Mesenchymal stem cell (in vitro differentiated cells and primary cell): ENCODE measurements around the gene THSD8.
A peak's percentile ranks its signal among the peaks of the same experiment; 100 is the strongest.

ENCODE experiments used
- DNase-seq: peaks from one replicate; pipeline ENCODE4 v3.0.0-alpha.2; 2013
- H2AFZ ChIP-seq: one replicate; pipeline ENCODE4 v1.6.1; 2013; ENCODE audit warnings: low read depth, mild to moderate bottlenecking, control low read depth, inconsistent platforms, low read length, moderate library complexity
- H2AK5ac ChIP-seq: 2 replicates; pipeline ENCODE4 v1.6.1; 2013; ENCODE audit warnings: low read length, moderate library complexity, mild to moderate bottlenecking, inconsistent platforms; ENCODE audit not compliant: severe bottlenecking
- H2BK120ac ChIP-seq: one replicate; pipeline ENCODE4 v1.6.1; 2013; ENCODE audit warnings: low read depth, mild to moderate bottlenecking, inconsistent platforms, low read length, moderate library complexity
- H2BK12ac ChIP-seq, 2 experiments: one replicate each; pipeline ENCODE4 v1.6.1; 2013; ENCODE audit warnings: inconsistent platforms in 2 of 2, low read length in 2 of 2, mild to moderate bottlenecking in 2 of 2, moderate library complexity in 2 of 2, control low read depth in 1 of 2
- H2BK15ac ChIP-seq: one replicate; pipeline ENCODE4 v1.6.1; 2013; ENCODE audit warnings: mild to moderate bottlenecking, low read depth, inconsistent platforms; ENCODE audit not compliant: poor library complexity, severe bottlenecking
- H2BK5ac ChIP-seq: 2 replicates; pipeline ENCODE4 v1.6.1; 2013; ENCODE audit warnings: low read depth, mild to moderate bottlenecking, low read length, control low read depth, inconsistent platforms; ENCODE audit not compliant: poor library complexity, severe bottlenecking
- H3K14ac ChIP-seq, 2 experiments: one replicate each; pipeline ENCODE4 v1.6.1; 2013; ENCODE audit warnings: inconsistent platforms in 2 of 2, low read length in 2 of 2, control low read depth in 1 of 2, mild to moderate bottlenecking in 1 of 2, moderate library complexity in 1 of 2
- H3K18ac ChIP-seq, 2 experiments: one replicate each; pipeline ENCODE4 v1.6.1; 2013; ENCODE audit warnings: inconsistent platforms in 2 of 2, low read length in 2 of 2, control low read depth in 1 of 2, low read depth in 1 of 2, mild to moderate bottlenecking in 1 of 2
- H3K23ac ChIP-seq, 2 experiments: one replicate each; pipeline ENCODE4 v1.6.1; 2013; ENCODE audit warnings: inconsistent platforms in 2 of 2, low read length in 2 of 2, mild to moderate bottlenecking in 2 of 2, moderate library complexity in 2 of 2, control low read depth in 1 of 2
- H3K27ac ChIP-seq: 2 replicates; pipeline ENCODE4 v1.5.1; 2013; ENCODE audit warnings: mild to moderate bottlenecking, moderate library complexity, low read length, control low read depth, inconsistent platforms; ENCODE audit not compliant: poor library complexity, severe bottlenecking
- H3K27me3 ChIP-seq, 2 experiments: 2 replicates each; pipeline versions ENCODE4 v1.6.1 to v1.7.0; 2013; ENCODE audit warnings: low read length in 2 of 2, mild to moderate bottlenecking in 2 of 2, moderate library complexity in 2 of 2, control low read depth in 1 of 2, inconsistent platforms in 1 of 2; ENCODE audit not compliant: control insufficient read depth in 1 of 2, insufficient read depth in 1 of 2
- H3K36me3 ChIP-seq, 2 experiments: 2 replicates each; pipeline versions ENCODE4 v1.6.1 to v1.7.0; 2013; ENCODE audit warnings: low read length in 2 of 2, control low read depth in 1 of 2, inconsistent platforms in 1 of 2, low read depth in 1 of 2, mild to moderate bottlenecking in 1 of 2; ENCODE audit not compliant: insufficient read depth in 2 of 2, control insufficient read depth in 1 of 2
- H3K4ac ChIP-seq, 2 experiments: one replicate each; pipeline ENCODE4 v1.6.1; 2013; ENCODE audit warnings: inconsistent platforms in 2 of 2, low read length in 2 of 2, mild to moderate bottlenecking in 2 of 2, moderate library complexity in 2 of 2, control low read depth in 1 of 2, low read depth in 1 of 2
- H3K4me1 ChIP-seq: 2 replicates; pipeline ENCODE4 v1.6.1; 2013; ENCODE audit warnings: low read depth, low read length, control low read depth; ENCODE audit not compliant: control insufficient read depth, insufficient read depth
- H3K4me2 ChIP-seq: 2 replicates; pipeline ENCODE4 v1.6.1; 2013; ENCODE audit warnings: low read length, mild to moderate bottlenecking, inconsistent platforms; ENCODE audit not compliant: poor library complexity, severe bottlenecking
- H3K4me3 ChIP-seq, 2 experiments: 2 replicates each; pipeline versions ENCODE4 v1.5.1 to v1.7.0; 2013; ENCODE audit warnings: low read length in 2 of 2, mild to moderate bottlenecking in 2 of 2, control low read depth in 1 of 2, low read depth in 1 of 2; ENCODE audit not compliant: insufficient read depth in 1 of 2
- H3K79me1 ChIP-seq: replicated peaks from 2 replicates; pipeline ENCODE4 v1.6.1; 2013; ENCODE audit warnings: mild to moderate bottlenecking, control low read depth, low read length, inconsistent platforms; ENCODE audit not compliant: poor library complexity, severe bottlenecking
- H3K9ac ChIP-seq: 2 replicates; pipeline ENCODE4 v1.7.0; 2013; ENCODE audit warnings: mild to moderate bottlenecking, low read length, moderate library complexity
- H3K9me3 ChIP-seq: 2 replicates; pipeline ENCODE4 v1.7.0; 2013; ENCODE audit warnings: mild to moderate bottlenecking, low read length; ENCODE audit not compliant: control insufficient read depth
- H4K8ac ChIP-seq: one replicate; pipeline ENCODE4 v1.6.1; 2013; ENCODE audit warnings: inconsistent platforms, mild to moderate bottlenecking, low read length, moderate library complexity
- H4K91ac ChIP-seq: one replicate; pipeline ENCODE4 v1.6.1; 2013; ENCODE audit warnings: mild to moderate bottlenecking, low read length, inconsistent platforms
- WGBS: methylation state at CpG from one replicate; pipeline ENCODE4 v1.1.7; 2013; ENCODE audit warnings: mixed read lengths; 5-methylcytosine and 5-hydroxymethylcytosine counted together

THSD8 gene

GRCh38 chr19:12766051-12766521 lies 35.8 kb upstream of the THSD8 start:
- Histone ChIP-seq H2AK5ac (no peak overlapping the region), H3K4me3 (peak overlapping the region in 1 of 2 experiments; percentile 63), H3K36me3 (peaks cover 54 to 70% of the 10 kb centered on the region in 2 experiments), H2AFZ (no peak overlapping the region), H4K91ac (peak overlapping the region; percentile 11), H2BK5ac (no peak overlapping the region), H4K8ac (peak overlapping the region; percentile 7), H3K23ac (no peak overlapping the region), H2BK120ac (no peak overlapping the region), H3K79me1 (peaks cover 3% of the 10 kb centered on the region), H2BK15ac (no peak overlapping the region), H3K9me3 (no peaks in the 10 kb centered on the region), H3K27me3 (no peaks in the 10 kb centered on the region), H3K27ac (no peak overlapping the region), H3K4ac (no peak overlapping the region), H3K4me2 (no peak overlapping the region), H3K18ac (no peak overlapping the region), H2BK12ac (no peak overlapping the region), H3K9ac (peak overlapping the region; percentile 32), H3K14ac (no peak overlapping the region), H3K4me1 (peaks cover 4% of the 10 kb centered on the region)
- DNase-seq, result no peak
- 81% methylated on average over 30 of the region's 30 CpGs for WGBS

GRCh38 chr19:12767150-12767549 lies 34.7 kb upstream of the THSD8 start:
- no peak overlapping the region for H3K4ac ChIP-seq
- no peak overlapping the region for H2AFZ ChIP-seq
- no peak overlapping the region for H3K14ac ChIP-seq
- no peak overlapping the region for H2BK15ac ChIP-seq
- H4K8ac ChIP-seq, result no peak overlapping the region
- H3K4me3 ChIP-seq, result no peak overlapping the region
- no peak overlapping the region for H4K91ac ChIP-seq
- no peak overlapping the region for H2BK120ac ChIP-seq
- H3K4me2 ChIP-seq, result no peak overlapping the region
- no peak overlapping the region for H3K9ac ChIP-seq
- H3K9me3 ChIP-seq, result no peaks in the 10 kb centered on the region
- no peak for DNase-seq
- peaks cover 4% of the 10 kb centered on the region for H3K4me1 ChIP-seq
- peaks cover 52 to 67% of the 10 kb centered on the region in 2 experiments for H3K36me3 ChIP-seq
- no peaks in the 10 kb centered on the region for H3K27me3 ChIP-seq
- H2AK5ac ChIP-seq, result no peak overlapping the region
- no peak overlapping the region for H3K27ac ChIP-seq
- no peak overlapping the region for H2BK12ac ChIP-seq
- H3K23ac ChIP-seq, result no peak overlapping the region
- 95% methylated on average over 11 of the region's 11 CpGs for WGBS
- H2BK5ac ChIP-seq, result no peak overlapping the region
- no peak overlapping the region for H3K18ac ChIP-seq
- H3K79me1 ChIP-seq, result peaks cover 3% of the 10 kb centered on the region

- no peaks in the 10 kb centered on the region for H3K27me3 ChIP-seq
- no peak overlapping the region for H3K23ac ChIP-seq
- DNase-seq, result no peak
- H3K27ac ChIP-seq, result no peak overlapping the region
- no peak overlapping the region for H3K4ac ChIP-seq
- no peak overlapping the region for H2BK120ac ChIP-seq
- no peak overlapping the region for H2AFZ ChIP-seq
- peaks cover 52 to 68% of the 10 kb centered on the region in 2 experiments for H3K36me3 ChIP-seq
- H2AK5ac ChIP-seq, result no peak overlapping the region
- no peaks in the 10 kb centered on the region for H3K9me3 ChIP-seq
- H4K91ac ChIP-seq, result no peak overlapping the region
- H4K8ac ChIP-seq, result no peak overlapping the region
- no peak overlapping the region for H3K9ac ChIP-seq
- H2BK5ac ChIP-seq, result no peak overlapping the region
- no peak overlapping the region for H2BK12ac ChIP-seq
- H3K18ac ChIP-seq, result no peak overlapping the region
- peaks cover 4% of the 10 kb centered on the region for H3K4me1 ChIP-seq
- 94% methylated on average over 15 of the region's 15 CpGs for WGBS
- peaks cover 3% of the 10 kb centered on the region for H3K79me1 ChIP-seq
- H2BK15ac ChIP-seq, result no peak overlapping the region
- no peak overlapping the region for H3K4me3 ChIP-seq
- no peak overlapping the region for H3K14ac ChIP-seq
- H3K4me2 ChIP-seq, result no peak overlapping the region
These were observed 34.2 kb upstream of the THSD8 start for GRCh38 chr19:12767666-12768065.

- H4K8ac ChIP-seq, result no peak overlapping the region
- no peak overlapping the region for H2BK12ac ChIP-seq
- WGBS, result 52% methylated on average over 37 of the region's 37 CpGs
These were observed 32.2 kb upstream of the THSD8 start for GRCh38 chr19:12769689-12770088.

More at GRCh38 chr19:12769689-12770088, 32.2 kb upstream of the THSD8 start:
- H3K4me3 ChIP-seq, result no peak overlapping the region
- DNase-seq, result no peak
- H3K27me3 ChIP-seq, result no peaks in the 10 kb centered on the region
- no peak overlapping the region for H2AFZ ChIP-seq
- no peak overlapping the region for H4K91ac ChIP-seq
- H3K14ac ChIP-seq, result no peak overlapping the region
- no peak overlapping the region for H2AK5ac ChIP-seq
- H3K18ac ChIP-seq, result no peak overlapping the region
- peaks cover 6% of the 10 kb centered on the region for H3K79me1 ChIP-seq
- H3K4me2 ChIP-seq, result peak overlapping the region; percentile 30
- H3K23ac ChIP-seq, result no peak overlapping the region
- no peak overlapping the region for H3K9ac ChIP-seq
- H2BK15ac ChIP-seq, result no peak overlapping the region
- peaks cover 7% of the 10 kb centered on the region for H3K4me1 ChIP-seq
- peaks cover 40 to 56% of the 10 kb centered on the region in 2 experiments for H3K36me3 ChIP-seq
- H2BK5ac ChIP-seq, result no peak overlapping the region
- no peak overlapping the region for H3K27ac ChIP-seq
- no peak overlapping the region for H3K4ac ChIP-seq
- H2BK120ac ChIP-seq, result no peak overlapping the region
- H3K9me3 ChIP-seq, result no peaks in the 10 kb centered on the region
